CD14-positive monocyte (primary cell): ENCODE measurements around the gene LTA4H. TPM values are rescaled to one million over a fixed set of nuclear protein-coding genes. Genes with fewer than 3 reads are reported as not detected.

ENCODE experiments used
- DNase-seq, 3 donors: peaks; one replicate each; pipeline ENCODE4 v3.0.0-alpha.2; 2011 to 2022
- H2AFZ ChIP-seq: 2 replicates; pipeline ENCODE4 v1.6.0; 2012; ENCODE audit warnings: mild to moderate bottlenecking, low read depth, low read length, inconsistent platforms; ENCODE audit not compliant: insufficient read depth, poor library complexity, severe bottlenecking
- H3K27ac ChIP-seq, 2 donors: 1 replicate in 1 of 2; 2 replicates in 1 of 2; pipeline ENCODE4 v1.5.1; 2012 to 2013; ENCODE audit warnings: low read length in 2 of 2, control low read depth in 1 of 2, inconsistent platforms in 1 of 2, low read depth in 1 of 2, mild to moderate bottlenecking in 1 of 2
- H3K27me3 ChIP-seq, 2 donors: one replicate each; pipeline versions ENCODE4 v1.6.0 to v1.6.1; 2011 to 2013; ENCODE audit warnings: low read length in 2 of 2; ENCODE audit not compliant: control insufficient read depth in 2 of 2, insufficient read depth in 2 of 2
- H3K36me3 ChIP-seq, 2 donors: replicated peaks in 1 of 2; 1 replicate in 1 of 2; 2 replicates in 1 of 2; pipeline versions ENCODE4 v1.5.1 to v1.6.1; 2012 to 2013; ENCODE audit warnings: low read length in 2 of 2, control low read depth in 1 of 2, inconsistent platforms in 1 of 2, mild to moderate bottlenecking in 1 of 2; ENCODE audit not compliant: insufficient read depth in 2 of 2, control insufficient read depth in 1 of 2
- H3K4me1 ChIP-seq, 2 donors: 1 replicate in 1 of 2; 2 replicates in 1 of 2; pipeline versions ENCODE4 v1.5.1 to v1.6.1; 2012 to 2013; ENCODE audit warnings: low read length in 2 of 2, control low read depth in 1 of 2, inconsistent platforms in 1 of 2, mild to moderate bottlenecking in 1 of 2, moderate library complexity in 1 of 2; ENCODE audit not compliant: insufficient read depth in 2 of 2, control insufficient read depth in 1 of 2
- H3K4me2 ChIP-seq: replicated peaks from 2 replicates; pipeline ENCODE3; 2012; ENCODE audit warnings: low read length, moderate library complexity, mild to moderate bottlenecking; ENCODE audit not compliant: poor library complexity, severe bottlenecking; ENCODE audit errors: extremely low read depth
- H3K4me3 ChIP-seq, 3 experiments: fragments of 200-600 bp in 1 of 3; sonication (generic) in 1 of 3; replicated peaks in 1 of 3; 1 replicate in 2 of 3; 2 replicates in 1 of 3; pipeline ENCODE4 v1.5.1; 2011 to 2013; ENCODE audit warnings: low read length in 3 of 3, mild to moderate bottlenecking in 3 of 3, control low read depth in 2 of 3, low read depth in 2 of 3, inconsistent platforms in 1 of 3, moderate library complexity in 1 of 3
- H3K79me2 ChIP-seq: 2 replicates; pipeline ENCODE4 v1.6.0; 2012; ENCODE audit warnings: mild to moderate bottlenecking, control low read depth, inconsistent platforms, low read length, moderate library complexity; ENCODE audit not compliant: insufficient read depth
- H3K9ac ChIP-seq: 2 replicates; pipeline ENCODE4 v1.6.0; 2017; ENCODE audit warnings: low read length, mild to moderate bottlenecking; ENCODE audit not compliant: insufficient read depth, poor library complexity, severe bottlenecking
- H3K9me3 ChIP-seq, 2 donors: replicated peaks in 1 of 2; 1 replicate in 1 of 2; 2 replicates in 1 of 2; pipeline versions ENCODE4 v1.5.1 to v1.6.1; 2012 to 2013; ENCODE audit warnings: low read length in 2 of 2, control low read depth in 1 of 2; ENCODE audit not compliant: control insufficient read depth in 1 of 2, insufficient read depth in 1 of 2
- H4K20me1 ChIP-seq: 2 replicates; pipeline ENCODE4 v1.6.0; 2012; ENCODE audit warnings: mild to moderate bottlenecking, low read length, control low read depth, moderate library complexity; ENCODE audit not compliant: insufficient read depth
- H3K27ac Mint-ChIP-seq, 7 donors: one replicate each; pipeline ENCODE4 v1.8.0; 2020; ENCODE audit warnings: mild to moderate bottlenecking in 7 of 7, mixed read lengths in 7 of 7, moderate library complexity in 6 of 7, inconsistent platforms in 2 of 7
- H3K27me3 Mint-ChIP-seq, 3 donors: one replicate each; pipeline ENCODE4 v1.8.0; 2021 to 2022; ENCODE audit warnings: low read depth in 3 of 3, mild to moderate bottlenecking in 3 of 3, mixed read lengths in 3 of 3, moderate library complexity in 3 of 3, inconsistent platforms in 1 of 3
- H3K36me3 Mint-ChIP-seq, 2 donors: one replicate each; pipeline ENCODE4 v1.8.0; 2020; ENCODE audit warnings: mixed read lengths in 2 of 2, inconsistent platforms in 1 of 2, mild to moderate bottlenecking in 1 of 2
- H3K4me1 Mint-ChIP-seq: one replicate; pipeline ENCODE4 v1.8.0; 2020; ENCODE audit warnings: mild to moderate bottlenecking, mixed read lengths
- H3K4me3 Mint-ChIP-seq, 2 donors: one replicate each; pipeline ENCODE4 v1.8.0; 2020; ENCODE audit warnings: mild to moderate bottlenecking in 2 of 2, mixed read lengths in 2 of 2, moderate library complexity in 1 of 2
- H3K9me3 Mint-ChIP-seq, 7 donors: one replicate each; pipeline ENCODE4 v1.8.0; 2020 to 2022; ENCODE audit warnings: mixed read lengths in 7 of 7, mild to moderate bottlenecking in 6 of 7, moderate library complexity in 6 of 7, inconsistent platforms in 2 of 7
- WGBS: methylation state at CpG from one replicate; pipeline ENCODE4 v1.1.5; 2013; ENCODE audit warnings: missing lambda C conversion rate; ENCODE audit not compliant: insufficient coverage; 5-methylcytosine and 5-hydroxymethylcytosine counted together
- intact Hi-C, 2 donors: fragments of 100-400 bp; cut with micrococcal nuclease; formaldehyde crosslinking; loops; one replicate each; pipeline versions ENCODE4 v1.15.0 to v1.15.1; 2023
- polyA plus RNA-seq, 3 donors: library from polyadenylated mRNA; depleted of rRNA in 1 of 3; unstranded in 2 of 3; stranded (reverse) in 1 of 3; fragments of 300-500 nt in 2 of 3; fragments of >200 nt in 1 of 3; fragmentation: Illumina TruSeq in 2 of 3; gene quantifications; 1 replicate in 2 of 3; 2 replicates in 1 of 3; pipeline ENCODE4 v1.2.3, GENCODE V29; 2012 to 2021
- TF ChIP-seq, protein P1 (sequence below): fragments of 200-600 bp; IDR thresholded peaks from one replicate; pipeline ENCODE4 v1.8.0; 2022; ENCODE audit warnings: antibody characterized with exemption, mild to moderate bottlenecking

Gene LTA4H
- polyA plus RNA-seq, 3 donors: 278 to 963 (median 647) TPM

DNA sequence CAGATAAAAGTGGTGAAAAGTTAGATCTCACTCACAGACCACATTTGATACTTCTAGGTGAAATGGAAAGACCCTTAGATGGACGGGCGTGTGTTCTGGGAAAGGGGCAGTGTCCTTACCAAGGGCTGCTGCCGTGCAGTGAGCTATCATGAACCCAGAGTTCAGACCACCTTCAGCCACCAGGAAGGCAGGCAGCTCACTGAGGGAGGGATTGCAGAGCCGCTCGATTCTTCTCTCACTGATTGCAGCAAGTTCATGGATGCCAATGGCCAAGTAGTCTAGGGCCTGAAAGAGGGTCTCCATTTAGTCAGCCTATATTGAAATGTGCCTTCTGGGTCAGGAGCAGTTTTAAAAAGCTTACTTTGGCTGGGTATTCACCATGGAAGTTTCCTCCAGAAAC lies 55.0 kb downstream of the LTA4H start:
- Histone ChIP-seq H3K79me2 (no peaks in the 10 kb centered on the region), H3K9ac (no peak overlapping the region), H3K9me3 (no peaks in the 10 kb centered on the region), H3K36me3 (peaks cover 89 to 100% of the 10 kb centered on the region in 2 donors), H2AFZ (no peak overlapping the region), H3K4me2 (no peak overlapping the region), H3K27me3 (no peaks in the 10 kb centered on the region), H3K4me3 (no peak overlapping the region), H3K27ac (no peak overlapping the region), H3K4me1 (no peaks in the 10 kb centered on the region), H4K20me1 (no peaks in the 10 kb centered on the region)
- TF ChIP-seq, protein P1, sequence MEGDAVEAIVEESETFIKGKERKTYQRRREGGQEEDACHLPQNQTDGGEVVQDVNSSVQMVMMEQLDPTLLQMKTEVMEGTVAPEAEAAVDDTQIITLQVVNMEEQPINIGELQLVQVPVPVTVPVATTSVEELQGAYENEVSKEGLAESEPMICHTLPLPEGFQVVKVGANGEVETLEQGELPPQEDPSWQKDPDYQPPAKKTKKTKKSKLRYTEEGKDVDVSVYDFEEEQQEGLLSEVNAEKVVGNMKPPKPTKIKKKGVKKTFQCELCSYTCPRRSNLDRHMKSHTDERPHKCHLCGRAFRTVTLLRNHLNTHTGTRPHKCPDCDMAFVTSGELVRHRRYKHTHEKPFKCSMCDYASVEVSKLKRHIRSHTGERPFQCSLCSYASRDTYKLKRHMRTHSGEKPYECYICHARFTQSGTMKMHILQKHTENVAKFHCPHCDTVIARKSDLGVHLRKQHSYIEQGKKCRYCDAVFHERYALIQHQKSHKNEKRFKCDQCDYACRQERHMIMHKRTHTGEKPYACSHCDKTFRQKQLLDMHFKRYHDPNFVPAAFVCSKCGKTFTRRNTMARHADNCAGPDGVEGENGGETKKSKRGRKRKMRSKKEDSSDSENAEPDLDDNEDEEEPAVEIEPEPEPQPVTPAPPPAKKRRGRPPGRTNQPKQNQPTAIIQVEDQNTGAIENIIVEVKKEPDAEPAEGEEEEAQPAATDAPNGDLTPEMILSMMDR: no peak
- no peaks in the 10 kb centered on the region for H3K9me3 Mint-ChIP-seq
- no peak for DNase-seq
- peaks cover 71 to 96% of the 10 kb centered on the region in 2 donors for H3K36me3 Mint-ChIP-seq
- intact Hi-C loops: no loop called here
- no peaks in the 10 kb centered on the region for H3K27me3 Mint-ChIP-seq
- no peak overlapping the region for H3K4me3 Mint-ChIP-seq
- H3K4me1 Mint-ChIP-seq: no peaks in the 10 kb centered on the region
- H3K27ac Mint-ChIP-seq: no peak overlapping the region
- 100% methylated on average over 3 of the region's 5 CpGs for WGBS

DNA sequence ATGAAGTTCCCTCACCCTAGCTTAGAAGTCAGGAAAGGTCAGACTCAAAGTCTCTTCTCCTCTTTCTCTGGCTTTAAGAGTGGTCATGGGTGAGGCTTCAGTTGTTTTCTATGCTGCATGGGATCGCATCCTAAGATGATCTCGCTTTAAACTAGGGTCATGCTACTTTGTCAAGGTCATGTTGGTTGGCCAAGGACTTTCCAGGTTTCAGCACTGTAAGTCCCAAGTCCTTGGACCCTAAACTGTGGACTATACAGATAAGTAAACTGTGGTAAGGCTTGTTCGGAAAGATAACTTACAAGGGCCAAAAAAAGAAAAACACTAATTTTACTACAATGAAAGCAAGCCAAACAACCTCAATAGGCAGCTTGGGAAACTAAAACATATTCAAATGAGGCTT lies 56.6 kb downstream of the LTA4H start:
- Mint-ChIP-seq H3K27me3 (no peaks in the 10 kb centered on the region), H3K4me3 (no peak overlapping the region), H3K36me3 (peaks cover 77 to 97% of the 10 kb centered on the region in 2 donors), H3K4me1 (no peaks in the 10 kb centered on the region), H3K27ac (no peak overlapping the region), H3K9me3 (no peaks in the 10 kb centered on the region)
- Histone ChIP-seq H3K4me2 (no peak overlapping the region), H3K27ac (no peak overlapping the region), H3K4me1 (no peaks in the 10 kb centered on the region), H3K79me2 (no peaks in the 10 kb centered on the region), H3K9me3 (no peaks in the 10 kb centered on the region), H3K9ac (no peak overlapping the region), H4K20me1 (no peaks in the 10 kb centered on the region), H3K36me3 (peaks cover 88 to 100% of the 10 kb centered on the region in 2 donors), H3K27me3 (no peaks in the 10 kb centered on the region), H3K4me3 (no peak overlapping the region), H2AFZ (no peak overlapping the region)
- DNase-seq: no peak
- WGBS: 100% methylated on average over 1 of the region's 3 CpGs
- intact Hi-C loops: no loop called here
- TF ChIP-seq, protein P1: no peak
